H1 (cell line): Measurements from ENCODE around the gene PFKFB3. TPM values are rescaled to one million over a fixed set of nuclear protein-coding genes. Genes with fewer than 3 reads are reported as not detected.

Experiments used
- CTCF ChIA-PET: fragments of 300-600 bp; sonication (Branson Sonifier 250); formaldehyde crosslinking; loops from one replicate; lab custom pipeline; 2021; ENCODE audit not compliant: partially characterized antibody; lab: Charles Lee
- POLR2A ChIA-PET: fragments of 300-600 bp; sonication (Branson Sonifier 250); formaldehyde crosslinking; loops from one replicate; lab custom pipeline; 2021; ENCODE audit warnings: inconsistent platforms; ENCODE audit not compliant: partially characterized antibody; lab: Charles Lee
- DNase-seq, 2 experiments: peaks; one replicate each; pipeline versions ENCODE4 v3.0.0 to v3.0.0-alpha.2; 2010 to 2022; ENCODE audit warnings: low spot score in 2 of 2, low read depth in 1 of 2, mixed read lengths in 1 of 2
- FAIRE-seq: peaks from 2 replicates; lab custom pipeline; 2011; peaks lifted over from hg19 to GRCh38; lab: Jason Lieb, UNC
- H2AFZ ChIP-seq: 2 replicates; pipeline ENCODE4 v1.8.1; 2012; ENCODE audit warnings: low read length, inconsistent platforms
- H2AK5ac ChIP-seq: 2 replicates; pipeline ENCODE4 v1.6.1; 2013; ENCODE audit warnings: low read depth, low read length
- H2BK120ac ChIP-seq: replicated peaks from 2 replicates; pipeline ENCODE3; 2013; ENCODE audit warnings: low read depth, low read length, inconsistent platforms
- H2BK12ac ChIP-seq: 2 replicates; pipeline ENCODE4 v1.6.1; 2013; ENCODE audit warnings: low read depth, low read length
- H2BK15ac ChIP-seq: 2 replicates; pipeline ENCODE4 v1.6.1; 2013; ENCODE audit warnings: low read length
- H2BK20ac ChIP-seq: 2 replicates; pipeline ENCODE4 v1.6.1; 2013; ENCODE audit warnings: low read length
- H2BK5ac ChIP-seq: 2 replicates; pipeline ENCODE4 v1.6.1; 2013; ENCODE audit warnings: low read depth, low read length
- H3K14ac ChIP-seq: 2 replicates; pipeline ENCODE4 v1.6.1; 2013; ENCODE audit warnings: inconsistent platforms; ENCODE audit not compliant: insufficient read length
- H3K18ac ChIP-seq: 2 replicates; pipeline ENCODE4 v1.6.1; 2013; ENCODE audit warnings: low read length; ENCODE audit errors: extremely low read depth
- H3K23ac ChIP-seq: 2 replicates; pipeline ENCODE4 v1.6.1; 2013; ENCODE audit warnings: inconsistent platforms; ENCODE audit not compliant: insufficient read length
- H3K23me2 ChIP-seq: 2 replicates; pipeline ENCODE4 v1.6.1; 2013; ENCODE audit warnings: low read depth, low read length
- H3K27ac ChIP-seq: 2 replicates; pipeline ENCODE4 v1.6.1; 2011; ENCODE audit warnings: low read depth, low read length, inconsistent platforms
- H3K27me3 ChIP-seq, 4 experiments: replicated peaks in 1 of 4; 1 replicate in 1 of 4; 2 replicates in 3 of 4; pipeline versions ENCODE4 v1.6.1 to v1.8.1; 2011 to 2013; ENCODE audit warnings: low read length in 3 of 4, mild to moderate bottlenecking in 3 of 4, inconsistent platforms in 2 of 4, mixed read lengths in 2 of 4, moderate library complexity in 1 of 4; ENCODE audit not compliant: control insufficient read depth in 3 of 4, insufficient read depth in 3 of 4; ENCODE audit errors: extremely low read depth in 1 of 4
- H3K36me3 ChIP-seq, 4 experiments: 2 replicates each; pipeline versions ENCODE4 v1.6.1 to v1.8.1; 2011 to 2013; ENCODE audit warnings: mild to moderate bottlenecking in 4 of 4, low read length in 3 of 4, moderate library complexity in 2 of 4, control low read depth in 1 of 4, inconsistent platforms in 1 of 4; ENCODE audit not compliant: insufficient read depth in 4 of 4, control insufficient read depth in 2 of 4
- H3K4ac ChIP-seq: replicated peaks from 2 replicates; pipeline ENCODE3; 2013; ENCODE audit warnings: low read length, low read depth, mixed read lengths, inconsistent platforms; ENCODE audit not compliant: insufficient read length
- H3K4me1 ChIP-seq, 4 experiments: replicated peaks in 1 of 4; 1 replicate in 1 of 4; 2 replicates in 3 of 4; pipeline versions ENCODE4 v1.6.1 to v1.8.1; 2011 to 2013; ENCODE audit warnings: low read length in 3 of 4, inconsistent platforms in 2 of 4, mixed read lengths in 1 of 4; ENCODE audit not compliant: insufficient read depth in 4 of 4, control insufficient read depth in 3 of 4
- H3K4me2 ChIP-seq, 2 experiments: 2 replicates each; pipeline versions ENCODE4 v1.6.1 to v1.8.1; 2011 to 2013; ENCODE audit warnings: low read depth in 2 of 2, low read length in 2 of 2, control low read depth in 1 of 2, inconsistent platforms in 1 of 2, mild to moderate bottlenecking in 1 of 2; ENCODE audit not compliant: insufficient read depth in 1 of 2
- H3K4me3 ChIP-seq, 4 experiments: fragments of 200-600, 300-600 bp in 1 of 4; sonication (generic), shearing (Covaris generic), sonication (Bioruptor Twin) in 1 of 4; 2 replicates each; pipeline versions ENCODE4 v1.5.1 to v1.8.1; 2011 to 2016; ENCODE audit warnings: low read length in 4 of 4, low read depth in 3 of 4, control low read depth in 2 of 4, inconsistent platforms in 2 of 4, mild to moderate bottlenecking in 2 of 4, mixed read lengths in 1 of 4, moderate library complexity in 1 of 4; ENCODE audit not compliant: insufficient read depth in 2 of 4; ENCODE audit errors: extremely low read depth in 1 of 4
- H3K56ac ChIP-seq: replicated peaks from 2 replicates; pipeline ENCODE3; 2013; ENCODE audit warnings: low read depth, mild to moderate bottlenecking, mixed read lengths, low read length, inconsistent platforms; ENCODE audit not compliant: insufficient read length
- H3K79me1 ChIP-seq: 2 replicates; pipeline ENCODE4 v1.6.1; 2013; ENCODE audit warnings: low read depth, low read length, control low read depth
- H3K79me2 ChIP-seq, 2 experiments: 2 replicates each; pipeline versions ENCODE4 v1.6.1 to v1.8.1; 2012 to 2013; ENCODE audit warnings: low read length in 2 of 2, mild to moderate bottlenecking in 2 of 2, inconsistent platforms in 1 of 2; ENCODE audit not compliant: insufficient read depth in 2 of 2, control insufficient read depth in 1 of 2
- H3K9ac ChIP-seq, 4 experiments: replicated peaks in 1 of 4; 1 replicate in 1 of 4; 2 replicates in 3 of 4; pipeline versions ENCODE4 v1.6.1 to v1.8.1; 2011 to 2013; ENCODE audit warnings: low read depth in 3 of 4, low read length in 3 of 4, control low read depth in 2 of 4, mild to moderate bottlenecking in 2 of 4, moderate library complexity in 2 of 4, inconsistent platforms in 1 of 4; ENCODE audit errors: extremely low read depth in 1 of 4
- H3K9me3 ChIP-seq, 2 experiments: 2 replicates each; pipeline versions ENCODE4 v1.6.1 to v1.8.1; 2012 to 2013; ENCODE audit warnings: mild to moderate bottlenecking in 2 of 2, moderate library complexity in 2 of 2, control low read depth in 1 of 2, inconsistent platforms in 1 of 2, low read depth in 1 of 2, low read length in 1 of 2, mixed read lengths in 1 of 2; ENCODE audit not compliant: insufficient read depth in 2 of 2
- H4K20me1 ChIP-seq, 2 experiments: replicated peaks in 1 of 2; 2 replicates each; pipeline versions ENCODE3 to v1.8.1; 2011 to 2013; ENCODE audit warnings: inconsistent platforms in 2 of 2, low read length in 2 of 2, mild to moderate bottlenecking in 1 of 2; ENCODE audit not compliant: insufficient read depth in 2 of 2, control insufficient read depth in 1 of 2
- H4K5ac ChIP-seq: 2 replicates; pipeline ENCODE4 v1.6.1; 2013; ENCODE audit warnings: low read length, low read depth, mixed read lengths, inconsistent platforms; ENCODE audit not compliant: insufficient read length
- H4K8ac ChIP-seq: 2 replicates; pipeline ENCODE4 v1.8.0; 2013; ENCODE audit warnings: mild to moderate bottlenecking, moderate library complexity, low read length, inconsistent platforms; ENCODE audit not compliant: insufficient read depth; ENCODE audit errors: extremely low read depth
- H4K91ac ChIP-seq: replicated peaks from 2 replicates; pipeline ENCODE3; 2013; ENCODE audit warnings: low read length, mixed read lengths, inconsistent platforms; ENCODE audit not compliant: insufficient read length
- CHD1 ChIP-seq: IDR thresholded peaks from 2 replicates; pipeline ENCODE4 v1.6.1; 2012; ENCODE audit warnings: low read depth, low read length, improper control_type of control experiment
- GTF2F1 ChIP-seq: IDR thresholded peaks from 2 replicates; pipeline ENCODE4 v1.6.1; 2012; ENCODE audit warnings: low read depth, low read length, improper control_type of control experiment, borderline replicate concordance
- PHF8 ChIP-seq: fragments of 200-600 bp; sonication (generic); conservative IDR thresholded peaks from 2 replicates; pipeline ENCODE4 v1.7.1; 2012; ENCODE audit warnings: low read depth, mild to moderate bottlenecking, inconsistent platforms, low read length, moderate library complexity
- RNF2 ChIP-seq: fragments of 200-900, 300-1000 bp; sonication (generic); IDR thresholded peaks from 2 replicates; pipeline ENCODE4 v1.7.1; 2016; ENCODE audit warnings: borderline replicate concordance, low read depth, mild to moderate bottlenecking, antibody characterized with exemption, low read length; ENCODE audit not compliant: poor library complexity, severe bottlenecking; ENCODE audit errors: missing control alignments
- SP4 ChIP-seq: IDR thresholded peaks from 2 replicates; pipeline ENCODE4 v1.6.1; 2012; ENCODE audit warnings: low read length, inconsistent platforms
- TCF12 ChIP-seq: IDR thresholded peaks from 2 replicates; pipeline ENCODE4 v1.6.1; 2011; ENCODE audit warnings: low read depth, mild to moderate bottlenecking, low read length
- WGBS, 2 experiments: shearing (Covaris generic) in 1 of 2; methylation state at CpG; one replicate each; pipeline versions ENCODE4 v1.1.6 to v1.1.7; 2013 to 2015; ENCODE audit warnings: low lambda C conversion rate in 2 of 2, mixed read lengths in 2 of 2, inconsistent platforms in 1 of 2, low coverage in 1 of 2, missing lambda C conversion rate in 1 of 2; ENCODE audit not compliant: insufficient replicate concordance in 2 of 2, insufficient coverage in 1 of 2, insufficient read length in 1 of 2; ENCODE audit errors: extremely low coverage in 1 of 2, missing lambda C conversion rate in 1 of 2; 5-methylcytosine and 5-hydroxymethylcytosine counted together
- polyA plus RNA-seq, 7 experiments: library from polyadenylated mRNA; depleted of rRNA in 3 of 7; stranded (reverse) in 5 of 7; unstranded in 2 of 7; fragments of >200 nt in 5 of 7; fragments of 200-250 nt in 2 of 7; gene quantifications; 1 replicate in 5 of 7; 2 replicates in 1 of 7; 4 replicates in 1 of 7; pipeline versions ENCODE4 v1.2.1 to v1.2.3, GENCODE V29; 2011 to 2013; ENCODE audit warnings: missing spikeins in 2 of 7, mixed read lengths in 2 of 7
- total RNA-seq: library from RNA; stranded (reverse); fragmentation: NEBNext Ultra II Directional; extraction: Animal tissue kit (Norgen Biotek cat#: 25700); gene quantifications from 2 replicates; pipeline ENCODE4 v1.2.1, GENCODE V29; 2021
- TF ChIP-seq, protein P1 (sequence below): IDR thresholded peaks from 2 replicates; pipeline ENCODE4 v1.6.1; 2011; ENCODE audit warnings: low read depth, mild to moderate bottlenecking, low read length; ENCODE audit not compliant: insufficient read depth

PFKFB3 gene
- total and polyA plus RNA-seq, 2 of the 8 experiments (the other 6 are each of a cell fraction or from before 2014, with no cell fraction given): 15.6 to 32.0 TPM

DNA sequence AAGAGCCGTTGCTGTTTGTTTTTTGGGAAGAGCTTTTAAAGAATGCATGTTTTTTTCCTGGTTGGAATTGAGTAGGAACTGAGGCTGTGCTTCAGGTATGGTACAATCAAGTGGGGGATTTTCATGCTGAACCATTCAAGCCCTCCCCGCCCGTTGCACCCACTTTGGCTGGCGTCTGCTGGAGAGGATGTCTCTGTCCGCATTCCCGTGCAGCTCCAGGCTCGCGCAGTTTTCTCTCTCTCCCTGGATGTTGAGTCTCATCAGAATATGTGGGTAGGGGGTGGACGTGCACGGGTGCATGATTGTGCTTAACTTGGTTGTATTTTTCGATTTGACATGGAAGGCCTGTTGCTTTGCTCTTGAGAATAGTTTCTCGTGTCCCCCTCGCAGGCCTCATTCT is 31.6 kb downstream of the PFKFB3 start:
- Histone ChIP-seq H3K79me2 (no peaks in the 10 kb centered on the region), H3K14ac (no peak overlapping the region), H4K5ac (no peak overlapping the region), H4K91ac (no peak overlapping the region), H2BK12ac (no peak overlapping the region), H4K20me1 (peaks cover 0 to 2% of the 10 kb centered on the region in 2 experiments), H2AFZ (no peak overlapping the region), H3K23me2 (no peaks in the 10 kb centered on the region), H4K8ac (no peak overlapping the region), H3K4me1 (no peaks in the 10 kb centered on the region), H2BK20ac (no peak overlapping the region), H3K27ac (no peak overlapping the region), H3K27me3 (no peaks in the 10 kb centered on the region), H3K36me3 (peaks cover 8 to 22% (median 16%) of the 10 kb centered on the region in 4 experiments; a peak in 6 of 8 replicates), H2BK15ac (no peak overlapping the region), H3K18ac (no peak overlapping the region), H2BK5ac (no peak overlapping the region), H3K4ac (no peak overlapping the region), H3K4me3 (no peak overlapping the region), H3K56ac (no peak overlapping the region), H3K9ac (no peak overlapping the region), H3K79me1 (no peaks in the 10 kb centered on the region; the same call in 1 of the 2 replicates), H2BK120ac (no peak overlapping the region), H3K9me3 (no peaks in the 10 kb centered on the region), H2AK5ac (no peak overlapping the region), H3K4me2 (no peak overlapping the region), H3K23ac (no peak overlapping the region)
- 90% methylated on average over 13 of the region's 13 CpGs; no CpG with 5 or more reads in 1 of the 2 experiments for WGBS, 2 experiments
- FAIRE-seq: no peak
- ChIA-PET POLR2A (interaction anchor here (4.3 kb wide), 1 partner anchor 32 kb away, joined by 13 read pairs; the partner anchor contains the start of gene PFKFB3), CTCF (interaction anchor here (1.2 to 6.0 kb wide), 5 partner anchors 10 to 167 kb away, joined by 3 to 38 read pairs (median 5); partner anchors contain the start of gene PFKFB3)
- no peak for TF ChIP-seq RNF2
- no peak for TF ChIP-seq PHF8
- TF ChIP-seq, protein P1, sequence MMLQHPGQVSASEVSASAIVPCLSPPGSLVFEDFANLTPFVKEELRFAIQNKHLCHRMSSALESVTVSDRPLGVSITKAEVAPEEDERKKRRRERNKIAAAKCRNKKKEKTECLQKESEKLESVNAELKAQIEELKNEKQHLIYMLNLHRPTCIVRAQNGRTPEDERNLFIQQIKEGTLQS: no peak
- TF ChIP-seq GTF2F1: no peak
- no peak for TF ChIP-seq SP4
- TF ChIP-seq CHD1: no peak
- TF ChIP-seq TCF12: no peak
- no peak for DNase-seq
